IMR-90 (cell line): ENCODE measurements around the gene ADAMTS10. TPM values are rescaled to one million over a fixed set of nuclear protein-coding genes. Genes with fewer than 3 reads are reported as not detected.

Experiments used
- ATAC-seq: fragments of 200-7000 bp; cut with Tn5 transposase; 2 replicates; pipeline ENCODE4 v1.9.1; 2020; ENCODE audit warnings: low read depth, mild to moderate bottlenecking, moderate library complexity
- BruUV-seq: library from RNA; stranded (reverse); fragments of 400-500 nt; replicated peaks from 2 replicates; lab custom pipeline; 2021; lab: Mats Ljungman, UMichigan
- CTCF ChIA-PET: fragments of 300-600 bp; formaldehyde crosslinking; extraction: SDS; loops from one replicate; lab custom pipeline; 2021; ENCODE audit warnings: antibody characterized with exemption; lab: Yijun Ruan, JAX
- POLR2A ChIA-PET: fragments of 300-600 bp; sonication (Branson Sonifier 250); formaldehyde crosslinking; loops from one replicate; lab custom pipeline; 2022; ENCODE audit warnings: antibody characterized with exemption; ENCODE audit not compliant: unreplicated experiment; lab: Charles Lee
- DNase-seq: peaks from one replicate; pipeline ENCODE4 v3.0.0; 2013
- H2AFZ ChIP-seq: replicated peaks from 2 replicates; pipeline ENCODE3; 2013; ENCODE audit warnings: low read length, mild to moderate bottlenecking; ENCODE audit not compliant: poor library complexity
- H2AK5ac ChIP-seq: 2 replicates; pipeline ENCODE4 v1.6.1; 2013; ENCODE audit warnings: low read depth, low read length, inconsistent platforms
- H2AK9ac ChIP-seq: replicated peaks from 2 replicates; pipeline ENCODE3; 2013; ENCODE audit warnings: mild to moderate bottlenecking, low read depth, low read length, moderate library complexity; ENCODE audit not compliant: poor library complexity
- H2BK120ac ChIP-seq: 2 replicates; pipeline ENCODE4 v1.6.1; 2013; ENCODE audit warnings: low read depth, low read length, inconsistent platforms
- H2BK15ac ChIP-seq: 3 replicates; pipeline ENCODE4 v1.6.1; 2013; ENCODE audit warnings: low read depth, low read length, inconsistent platforms
- H2BK20ac ChIP-seq: 2 replicates; pipeline ENCODE4 v1.6.1; 2013; ENCODE audit warnings: low read depth, mild to moderate bottlenecking, inconsistent platforms, low read length, moderate library complexity
- H2BK5ac ChIP-seq: 2 replicates; pipeline ENCODE4 v1.6.1; 2013; ENCODE audit warnings: mild to moderate bottlenecking, low read depth, low read length, inconsistent platforms; ENCODE audit not compliant: poor library complexity, severe bottlenecking
- H3K14ac ChIP-seq: replicated peaks from 2 replicates; pipeline ENCODE4 v1.6.1; 2013; ENCODE audit warnings: low read depth, low read length, inconsistent platforms
- H3K18ac ChIP-seq: 2 replicates; pipeline ENCODE4 v1.6.1; 2013; ENCODE audit warnings: low read depth, low read length, control low read depth
- H3K23ac ChIP-seq: 2 replicates; pipeline ENCODE4 v1.6.1; 2013; ENCODE audit warnings: low read depth, low read length, inconsistent platforms
- H3K27ac ChIP-seq: 2 replicates; pipeline ENCODE4 v1.5.1; 2013; ENCODE audit warnings: mild to moderate bottlenecking, control low read depth, low read length; ENCODE audit not compliant: insufficient read depth
- H3K27me3 ChIP-seq: 2 replicates; pipeline ENCODE4 v1.6.1; 2013; ENCODE audit warnings: low read length; ENCODE audit not compliant: control insufficient read depth, insufficient read depth
- H3K36me3 ChIP-seq: 2 replicates; pipeline ENCODE4 v1.6.1; 2013; ENCODE audit warnings: low read length, mixed read lengths; ENCODE audit not compliant: control insufficient read depth, insufficient read depth
- H3K4ac ChIP-seq: 2 replicates; pipeline ENCODE4 v1.6.1; 2013; ENCODE audit warnings: low read depth, low read length, inconsistent platforms
- H3K4me1 ChIP-seq: 2 replicates; pipeline ENCODE4 v1.6.1; 2013; ENCODE audit warnings: low read length, mixed read lengths; ENCODE audit not compliant: control insufficient read depth, insufficient read depth
- H3K4me2 ChIP-seq: 2 replicates; pipeline ENCODE4 v1.6.1; 2013; ENCODE audit warnings: low read depth, mild to moderate bottlenecking, control low read depth, low read length, moderate library complexity
- H3K4me3 ChIP-seq: 2 replicates; pipeline ENCODE4 v1.5.1; 2013; ENCODE audit warnings: low read depth, mild to moderate bottlenecking, control low read depth, low read length, moderate library complexity; ENCODE audit not compliant: insufficient read depth
- H3K56ac ChIP-seq: 2 replicates; pipeline ENCODE4 v1.6.1; 2013; ENCODE audit warnings: low read length, inconsistent platforms; ENCODE audit not compliant: insufficient read depth; ENCODE audit errors: extremely low read depth
- H3K79me1 ChIP-seq, 2 experiments: 2 replicates each; pipeline ENCODE4 v1.6.1; 2013; ENCODE audit warnings: low read length in 2 of 2, inconsistent platforms in 1 of 2, low read depth in 1 of 2
- H3K9ac ChIP-seq: 2 replicates; pipeline ENCODE4 v1.6.1; 2013; ENCODE audit warnings: low read depth, low read length, control low read depth
- H3K9me1 ChIP-seq: 2 replicates; pipeline ENCODE4 v1.6.1; 2013; ENCODE audit warnings: low read length, inconsistent platforms; ENCODE audit not compliant: insufficient read depth
- H3K9me3 ChIP-seq: 2 replicates; pipeline ENCODE4 v1.6.1; 2013; ENCODE audit warnings: low read length; ENCODE audit not compliant: control insufficient read depth, insufficient read depth
- H4K20me1 ChIP-seq: 2 replicates; pipeline ENCODE4 v1.6.1; 2013; ENCODE audit warnings: low read length, inconsistent platforms; ENCODE audit not compliant: insufficient read depth
- H4K5ac ChIP-seq: 2 replicates; pipeline ENCODE4 v1.6.1; 2013; ENCODE audit warnings: mild to moderate bottlenecking, low read depth, low read length, control low read depth
- H4K8ac ChIP-seq, 2 experiments: 2 replicates each; pipeline ENCODE4 v1.6.1; 2013; ENCODE audit warnings: low read depth in 2 of 2, low read length in 2 of 2, control low read depth in 1 of 2, inconsistent platforms in 1 of 2
- H4K91ac ChIP-seq: 2 replicates; pipeline ENCODE4 v1.6.1; 2013; ENCODE audit warnings: low read depth, low read length, inconsistent platforms; ENCODE audit not compliant: insufficient read depth
- BHLHE40 ChIP-seq: fragments of 150-350 bp; IDR thresholded peaks from 2 replicates; pipeline ENCODE4 v1.6.1; 2016; ENCODE audit warnings: mild to moderate bottlenecking, low read depth, low read length
- CHD1 ChIP-seq: IDR thresholded peaks from 2 replicates; pipeline ENCODE4 v1.6.1; 2012; ENCODE audit warnings: low read depth, low read length, improper control_type of control experiment
- MXI1 ChIP-seq: IDR thresholded peaks from 2 replicates; pipeline ENCODE4 v1.6.1; 2012; ENCODE audit warnings: low read depth, mild to moderate bottlenecking, low read length, moderate library complexity, borderline replicate concordance
- NFE2L2 ChIP-seq: fragments of 150-350 bp; IDR thresholded peaks from 2 replicates; pipeline ENCODE4 v1.6.1; 2016; ENCODE audit warnings: low read depth, mild to moderate bottlenecking, low read length
- POLR2A ChIP-seq: IDR thresholded peaks from 2 replicates; pipeline ENCODE4 v1.6.1; 2012; ENCODE audit warnings: mild to moderate bottlenecking, low read depth, low read length
- RAD21 ChIP-seq: IDR thresholded peaks from 2 replicates; pipeline ENCODE4 v1.6.1; 2012; ENCODE audit warnings: low read length, improper control_type of control experiment
- RFX5 ChIP-seq: IDR thresholded peaks from 2 replicates; pipeline ENCODE4 v1.8.0; 2012; ENCODE audit warnings: low read depth, mild to moderate bottlenecking, low read length, moderate library complexity
- SMC3 ChIP-seq: fragments of 150-350 bp; IDR thresholded peaks from 2 replicates; pipeline ENCODE4 v1.6.1; 2016; ENCODE audit warnings: low read depth, mild to moderate bottlenecking, antibody characterized with exemption, low read length, moderate library complexity
- WGBS, 2 experiments: methylation state at CpG; one replicate each; pipeline versions ENCODE4 v1.1.5 to v1.1.7; 2013; ENCODE audit warnings: missing lambda C conversion rate in 2 of 2; ENCODE audit not compliant: insufficient read length in 1 of 2; ENCODE audit errors: extremely low coverage in 2 of 2; 5-methylcytosine and 5-hydroxymethylcytosine counted together
- dilution Hi-C: fragments of 300-500 bp; cut with HindIII; formaldehyde crosslinking; loops from one replicate; pipeline ENCODE4 v1.14.3; 2018; ENCODE audit warnings: low sequenced_read_pairs; ENCODE audit not compliant: unreplicated experiment
- in situ Hi-C: fragments of 300-500 bp; cut with MboI; formaldehyde crosslinking; loops from 3 replicates; pipeline ENCODE4 v1.14.3; 2019; ENCODE audit warnings: low sequenced_read_pairs, inconsistent platforms, mixed read lengths
- intact Hi-C: fragments of 100-400 bp; cut with micrococcal nuclease; formaldehyde crosslinking; loops from 2 replicates; pipeline ENCODE4 v1.10.0; 2022
- polyA plus RNA-seq, 3 experiments: library from polyadenylated mRNA; depleted of rRNA; stranded (reverse); fragments of >200 nt; gene quantifications; 2 replicates each; pipeline ENCODE4 v1.2.3, GENCODE V29; 2012; ENCODE audit warnings: low replicate concordance in 1 of 3
- total RNA-seq: library from RNA; depleted of rRNA; stranded (reverse); fragments of >200 nt; gene quantifications from 2 replicates; pipeline ENCODE4 v1.2.3, GENCODE V29; 2012

Gene ADAMTS10
- total and polyA plus RNA-seq, 2 of the 4 experiments (the other 2 are of a cell fraction), result 3.4 to 11.5 TPM

DNA sequence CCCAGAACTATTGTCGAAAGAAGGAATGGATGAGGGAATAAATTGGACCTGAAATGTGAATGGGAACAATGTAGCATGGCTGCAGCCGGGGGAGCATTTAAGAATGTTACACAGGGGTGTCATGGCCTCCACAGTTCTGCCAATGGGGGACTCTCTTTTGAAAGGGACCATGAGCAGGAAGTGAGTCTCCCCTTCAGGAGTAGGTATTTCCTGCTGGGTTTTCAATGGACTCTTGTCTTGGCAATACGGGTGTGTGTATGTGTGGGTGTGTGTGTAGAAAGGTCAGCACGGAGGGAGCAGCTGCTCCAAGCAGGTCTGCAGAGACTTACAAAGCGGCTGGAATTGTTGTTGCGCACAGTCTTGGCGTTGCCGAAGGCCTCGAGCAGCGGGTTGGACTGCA is 57.7 kb downstream of the ADAMTS10 start:
- no peak overlapping the region for H2BK120ac ChIP-seq
- peak; percentile 62 for DNase-seq
- H3K27ac ChIP-seq, result no peak overlapping the region
- no peak overlapping the region for H2BK5ac ChIP-seq
- dilution Hi-C loops, result no loop called here
- no peak overlapping the region for H2AK5ac ChIP-seq
- H2BK15ac ChIP-seq, result no peak overlapping the region
- H3K9ac ChIP-seq, result no peak overlapping the region
- in situ Hi-C loops, result no loop called here
- peak; percentile 63; the same call in 1 of the 2 replicates for ATAC-seq
- intact Hi-C loops, result no loop called here
- no peak overlapping the region for H4K91ac ChIP-seq
- 31% methylated on average over 3 of the region's 10 CpGs; no CpG with 5 or more reads in 1 of the 2 experiments for WGBS, 2 experiments
- H3K27me3 ChIP-seq, result no peaks in the 10 kb centered on the region
- H3K14ac ChIP-seq, result no peak overlapping the region
- H4K20me1 ChIP-seq, result no peaks in the 10 kb centered on the region
- peak overlapping the region; percentile 50 for H2AK9ac ChIP-seq
- no peak overlapping the region for H3K23ac ChIP-seq
- no peak overlapping the region for H3K4me3 ChIP-seq
- H3K18ac ChIP-seq, result no peak overlapping the region
- H3K9me1 ChIP-seq, result no peaks in the 10 kb centered on the region; the same call in 1 of the 2 replicates
- ChIA-PET POLR2A (no interaction called here), CTCF (no interaction called here)
- H4K8ac ChIP-seq, result peak overlapping the region; percentile 66 to 89
- TF ChIP-seq RFX5 (no peak), CHD1 (no peak), SMC3 (no peak), MXI1 (no peak), RAD21 (no peak), NFE2L2 (no peak), BHLHE40 (no peak), POLR2A (no peak)
- no peak overlapping the region for H2BK20ac ChIP-seq
- H4K5ac ChIP-seq, result no peak overlapping the region
- no peaks in the 10 kb centered on the region for H3K9me3 ChIP-seq
- no peak overlapping the region for H3K4me2 ChIP-seq
- H3K4ac ChIP-seq, result 0 out of 2 replicates have a peak overlapping the region, but pooled peaks have one; percentile 20
- H3K4me1 ChIP-seq, result no peaks in the 10 kb centered on the region
- H3K79me1 ChIP-seq, result no peaks in the 10 kb centered on the region
- no TSS peak for BruUV-seq
- H2AFZ ChIP-seq, result peak overlapping the region; percentile 78
- H3K56ac ChIP-seq, result no peak overlapping the region
- peaks cover 8% of the 10 kb centered on the region; the same call in 1 of the 2 replicates for H3K36me3 ChIP-seq
